K562 (cell line): ENCODE data around the gene SLC9A1. TPM values are rescaled to one million over a fixed set of nuclear protein-coding genes. Genes with fewer than 3 reads are reported as not detected.
A peak's percentile ranks its signal among the peaks of the same experiment; 100 is the strongest.

Source experiments
- CREB1 ChIP-seq, 2 experiments: sonication (generic) in 1 of 2; formaldehyde crosslinking in 1 of 2; IDR thresholded peaks; 2 replicates each; pipeline versions ENCODE4 v1.6.1 to v1.8.0; 2012 to 2022; ENCODE audit warnings: inconsistent platforms in 1 of 2, mild to moderate bottlenecking in 1 of 2, missing genetic modification reagents in 1 of 2, moderate library complexity in 1 of 2
- CREBBP ChIP-seq: IDR thresholded peaks from one replicate; pipeline ENCODE4 v1.6.1; 2012; ENCODE audit warnings: low read depth, mild to moderate bottlenecking, control low read depth, inconsistent platforms, low read length
- ETV1 ChIP-seq: fragments of 450-650 bp; conservative IDR thresholded peaks from 2 replicates; pipeline ENCODE4 v1.6.1; 2016; ENCODE audit warnings: missing genetic modification characterization, control low read depth, low read depth, missing compliant biosample characterization
- HNRNPH1 ChIP-seq: fragments of 200-400 bp; formaldehyde crosslinking; optimal IDR thresholded peaks from 2 replicates; pipeline ENCODE3; 2017; ENCODE audit warnings: low read depth, mild to moderate bottlenecking, low read length, moderate library complexity
- KDM2B ChIP-seq: fragments of 250-450 bp; sonication (Bioruptor Pico); IDR thresholded peaks from 2 replicates; pipeline ENCODE4 v1.8.0; 2021; ENCODE audit warnings: mild to moderate bottlenecking, moderate library complexity
- KHSRP ChIP-seq: fragments of 450-650 bp; IDR thresholded peaks from 2 replicates; pipeline ENCODE4 v1.6.1; 2017
- MECOM ChIP-seq: fragments of 250-450 bp; sonication (Bioruptor Pico); IDR thresholded peaks from 2 replicates; pipeline ENCODE4 v1.8.0; 2022; ENCODE audit warnings: inconsistent platforms
- MYBL2 ChIP-seq, 2 experiments: fragments of 450-650 bp in 1 of 2; sonication (generic) in 1 of 2; formaldehyde crosslinking in 1 of 2; IDR thresholded peaks; 2 replicates each; pipeline versions ENCODE4 v1.6.1 to v1.8.1; 2017 to 2022; ENCODE audit warnings: borderline replicate concordance in 1 of 2, inconsistent platforms in 1 of 2, low read depth in 1 of 2, mild to moderate bottlenecking in 1 of 2, missing genetic modification reagents in 1 of 2, moderate library complexity in 1 of 2
- PRMT5 ChIP-seq: sonication (generic); formaldehyde crosslinking; IDR thresholded peaks from 2 replicates; pipeline ENCODE4 v1.5.0; 2020; ENCODE audit warnings: missing genetic modification reagents
- TBL1XR1 ChIP-seq, 2 experiments: IDR thresholded peaks; 2 replicates each; pipeline ENCODE4 v1.6.1; 2012; ENCODE audit warnings: improper control_type of control experiment in 2 of 2, low read length in 2 of 2, mild to moderate bottlenecking in 1 of 2
- ZBTB1 ChIP-seq: sonication (generic); formaldehyde crosslinking; IDR thresholded peaks from 2 replicates; pipeline ENCODE4 v1.8.1; 2023; ENCODE audit warnings: missing genetic modification reagents, low read depth, mild to moderate bottlenecking, borderline replicate concordance
- ZFP1 ChIP-seq: fragments of 450-650 bp; formaldehyde crosslinking; IDR thresholded peaks from 2 replicates; pipeline ENCODE4 v1.4.0; 2020; ENCODE audit warnings: mild to moderate bottlenecking, mixed read lengths
- ZNF41 ChIP-seq: fragments of 250-450 bp; sonication (Bioruptor Pico); conservative IDR thresholded peaks from 2 replicates; pipeline ENCODE4 v1.4.0; 2020; ENCODE audit warnings: mild to moderate bottlenecking
- ZNF780A ChIP-seq: fragments of 250-450 bp; sonication (Bioruptor Pico); IDR thresholded peaks from 2 replicates; pipeline ENCODE4 v1.5.0; 2021; ENCODE audit warnings: mild to moderate bottlenecking
- polyA plus RNA-seq, 8 experiments: library from polyadenylated mRNA; depleted of rRNA in 4 of 8; stranded (reverse) in 5 of 8; unstranded in 3 of 8; fragments of >200 nt; fragmentation: Nextera tagmentation in 2 of 8; fragmentation: Illumina TruSeq in 1 of 8; extraction: Ambion mirVana in 2 of 8; extraction: Trizol in 1 of 8; gene quantifications; 2 replicates each; pipeline versions ENCODE4 v1.2.1 to v1.2.3, GENCODE V29; 2011 to 2014; ENCODE audit warnings: inconsistent platforms in 1 of 8, missing spikeins in 1 of 8
- total RNA-seq, 7 experiments: library from RNA; depleted of rRNA in 6 of 7; stranded (reverse); fragments of >200 nt in 6 of 7; fragmentation: Illumina TruSeq in 2 of 7; extraction: Trizol in 2 of 7; gene quantifications; 2 replicates each; pipeline versions ENCODE4 v1.2.1 to v1.2.3, GENCODE V29; 2011 to 2021; ENCODE audit warnings: low replicate concordance in 1 of 7
- TF ChIP-seq, protein P1 (sequence below): sonication (generic); formaldehyde crosslinking; IDR thresholded peaks from 2 replicates; pipeline ENCODE4 v1.8.0; 2023; ENCODE audit warnings: mild to moderate bottlenecking, missing genetic modification reagents
- TF ChIP-seq, protein P2 (sequence below): sonication (generic); formaldehyde crosslinking; IDR thresholded peaks from 2 replicates; pipeline ENCODE4 v1.8.1; 2023; ENCODE audit warnings: missing genetic modification reagents, mild to moderate bottlenecking, borderline replicate concordance
- TF ChIP-seq, protein P3 (sequence below): fragments of 250-450 bp; sonication (Bioruptor Pico); IDR thresholded peaks from 2 replicates; pipeline ENCODE4 v1.5.0; 2020; ENCODE audit warnings: mild to moderate bottlenecking
- TF ChIP-seq, protein P4 (sequence below), 2 experiments: fragments of 450-650 bp in 1 of 2; sonication (generic) in 1 of 2; formaldehyde crosslinking; conservative IDR thresholded peaks; 2 replicates each; pipeline versions ENCODE4 v1.4.0 to v1.8.1; 2020 to 2022; ENCODE audit warnings: mild to moderate bottlenecking in 1 of 2, missing genetic modification reagents in 1 of 2

SLC9A1 gene
- total and polyA plus RNA-seq, 9 of the 15 experiments (the other 6 are each of a cell fraction or from before 2014, with no cell fraction given): 0.59 to 14.4 (median 2.0) TPM

DNA sequence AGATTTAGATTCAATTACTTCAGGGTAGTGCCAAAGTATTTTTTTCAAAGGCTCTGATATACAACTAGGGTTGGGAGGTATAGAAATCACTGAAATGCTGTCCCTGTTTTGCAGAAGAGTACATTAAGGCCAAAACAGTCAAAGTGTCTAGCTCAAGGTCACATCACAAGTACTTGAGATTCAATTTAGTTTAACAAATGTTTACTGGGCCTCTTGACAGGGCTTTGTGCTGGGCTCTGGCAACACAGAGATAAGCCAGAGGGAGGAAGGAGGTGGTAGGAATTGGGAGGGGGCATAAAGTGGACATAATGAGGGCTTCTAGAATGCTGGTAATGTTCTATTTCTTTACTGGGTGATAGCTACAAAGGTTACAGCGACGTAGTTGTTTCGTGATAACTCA is 2.3 kb upstream of the SLC9A1 start (continued):
- TF ChIP-seq, protein P1, sequence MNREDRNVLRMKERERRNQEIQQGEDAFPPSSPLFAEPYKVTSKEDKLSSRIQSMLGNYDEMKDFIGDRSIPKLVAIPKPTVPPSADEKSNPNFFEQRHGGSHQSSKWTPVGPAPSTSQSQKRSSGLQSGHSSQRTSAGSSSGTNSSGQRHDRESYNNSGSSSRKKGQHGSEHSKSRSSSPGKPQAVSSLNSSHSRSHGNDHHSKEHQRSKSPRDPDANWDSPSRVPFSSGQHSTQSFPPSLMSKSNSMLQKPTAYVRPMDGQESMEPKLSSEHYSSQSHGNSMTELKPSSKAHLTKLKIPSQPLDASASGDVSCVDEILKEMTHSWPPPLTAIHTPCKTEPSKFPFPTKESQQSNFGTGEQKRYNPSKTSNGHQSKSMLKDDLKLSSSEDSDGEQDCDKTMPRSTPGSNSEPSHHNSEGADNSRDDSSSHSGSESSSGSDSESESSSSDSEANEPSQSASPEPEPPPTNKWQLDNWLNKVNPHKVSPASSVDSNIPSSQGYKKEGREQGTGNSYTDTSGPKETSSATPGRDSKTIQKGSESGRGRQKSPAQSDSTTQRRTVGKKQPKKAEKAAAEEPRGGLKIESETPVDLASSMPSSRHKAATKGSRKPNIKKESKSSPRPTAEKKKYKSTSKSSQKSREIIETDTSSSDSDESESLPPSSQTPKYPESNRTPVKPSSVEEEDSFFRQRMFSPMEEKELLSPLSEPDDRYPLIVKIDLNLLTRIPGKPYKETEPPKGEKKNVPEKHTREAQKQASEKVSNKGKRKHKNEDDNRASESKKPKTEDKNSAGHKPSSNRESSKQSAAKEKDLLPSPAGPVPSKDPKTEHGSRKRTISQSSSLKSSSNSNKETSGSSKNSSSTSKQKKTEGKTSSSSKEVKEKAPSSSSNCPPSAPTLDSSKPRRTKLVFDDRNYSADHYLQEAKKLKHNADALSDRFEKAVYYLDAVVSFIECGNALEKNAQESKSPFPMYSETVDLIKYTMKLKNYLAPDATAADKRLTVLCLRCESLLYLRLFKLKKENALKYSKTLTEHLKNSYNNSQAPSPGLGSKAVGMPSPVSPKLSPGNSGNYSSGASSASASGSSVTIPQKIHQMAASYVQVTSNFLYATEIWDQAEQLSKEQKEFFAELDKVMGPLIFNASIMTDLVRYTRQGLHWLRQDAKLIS (CRISPR knock-in tag): no peak
- TF ChIP-seq, protein P2, sequence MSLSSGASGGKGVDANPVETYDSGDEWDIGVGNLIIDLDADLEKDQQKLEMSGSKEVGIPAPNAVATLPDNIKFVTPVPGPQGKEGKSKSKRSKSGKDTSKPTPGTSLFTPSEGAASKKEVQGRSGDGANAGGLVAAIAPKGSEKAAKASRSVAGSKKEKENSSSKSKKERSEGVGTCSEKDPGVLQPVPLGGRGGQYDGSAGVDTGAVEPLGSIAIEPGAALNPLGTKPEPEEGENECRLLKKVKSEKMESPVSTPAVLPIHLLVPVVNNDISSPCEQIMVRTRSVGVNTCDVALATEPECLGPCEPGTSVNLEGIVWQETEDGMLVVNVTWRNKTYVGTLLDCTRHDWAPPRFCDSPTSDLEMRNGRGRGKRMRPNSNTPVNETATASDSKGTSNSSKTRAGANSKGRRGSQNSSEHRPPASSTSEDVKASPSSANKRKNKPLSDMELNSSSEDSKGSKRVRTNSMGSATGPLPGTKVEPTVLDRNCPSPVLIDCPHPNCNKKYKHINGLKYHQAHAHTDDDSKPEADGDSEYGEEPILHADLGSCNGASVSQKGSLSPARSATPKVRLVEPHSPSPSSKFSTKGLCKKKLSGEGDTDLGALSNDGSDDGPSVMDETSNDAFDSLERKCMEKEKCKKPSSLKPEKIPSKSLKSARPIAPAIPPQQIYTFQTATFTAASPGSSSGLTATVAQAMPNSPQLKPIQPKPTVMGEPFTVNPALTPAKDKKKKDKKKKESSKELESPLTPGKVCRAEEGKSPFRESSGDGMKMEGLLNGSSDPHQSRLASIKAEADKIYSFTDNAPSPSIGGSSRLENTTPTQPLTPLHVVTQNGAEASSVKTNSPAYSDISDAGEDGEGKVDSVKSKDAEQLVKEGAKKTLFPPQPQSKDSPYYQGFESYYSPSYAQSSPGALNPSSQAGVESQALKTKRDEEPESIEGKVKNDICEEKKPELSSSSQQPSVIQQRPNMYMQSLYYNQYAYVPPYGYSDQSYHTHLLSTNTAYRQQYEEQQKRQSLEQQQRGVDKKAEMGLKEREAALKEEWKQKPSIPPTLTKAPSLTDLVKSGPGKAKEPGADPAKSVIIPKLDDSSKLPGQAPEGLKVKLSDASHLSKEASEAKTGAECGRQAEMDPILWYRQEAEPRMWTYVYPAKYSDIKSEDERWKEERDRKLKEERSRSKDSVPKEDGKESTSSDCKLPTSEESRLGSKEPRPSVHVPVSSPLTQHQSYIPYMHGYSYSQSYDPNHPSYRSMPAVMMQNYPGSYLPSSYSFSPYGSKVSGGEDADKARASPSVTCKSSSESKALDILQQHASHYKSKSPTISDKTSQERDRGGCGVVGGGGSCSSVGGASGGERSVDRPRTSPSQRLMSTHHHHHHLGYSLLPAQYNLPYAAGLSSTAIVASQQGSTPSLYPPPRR (CRISPR knock-in tag): no peak
- TF ChIP-seq TBL1XR1 (IDR thresholded peaks at IDR 0.05; ENCODE audit: low read length in 2 of 2) (peak in 1 of 2 experiments; percentile 71; a peak in 3 of 4 replicates), ZNF780A (CRISPR knock-in tag) (no peak), MECOM (CRISPR knock-in tag) (no peak), CREB1 (IDR thresholded peaks at IDR 0.05) (no peak), CREB1 (CRISPR knock-in tag; IDR thresholded peaks at IDR 0.05) (no peak), KHSRP (no peak), ZBTB1 (CRISPR knock-in tag) (no peak), HNRNPH1 (no peak), ZFP1 (CRISPR knock-in tag) (no peak), MYBL2 (IDR thresholded peaks at IDR 0.05; ENCODE audit: low read depth) (no peak), MYBL2 (CRISPR knock-in tag; IDR thresholded peaks at IDR 0.05; ENCODE audit: borderline replicate concordance) (no peak), CREBBP (no peak), ETV1 (0 out of 2 replicates have a peak, but pooled peaks have one; percentile 37), PRMT5 (CRISPR knock-in tag) (no peak), ZNF41 (CRISPR knock-in tag) (no peak), KDM2B (CRISPR knock-in tag) (no peak)
- TF ChIP-seq, protein P3, sequence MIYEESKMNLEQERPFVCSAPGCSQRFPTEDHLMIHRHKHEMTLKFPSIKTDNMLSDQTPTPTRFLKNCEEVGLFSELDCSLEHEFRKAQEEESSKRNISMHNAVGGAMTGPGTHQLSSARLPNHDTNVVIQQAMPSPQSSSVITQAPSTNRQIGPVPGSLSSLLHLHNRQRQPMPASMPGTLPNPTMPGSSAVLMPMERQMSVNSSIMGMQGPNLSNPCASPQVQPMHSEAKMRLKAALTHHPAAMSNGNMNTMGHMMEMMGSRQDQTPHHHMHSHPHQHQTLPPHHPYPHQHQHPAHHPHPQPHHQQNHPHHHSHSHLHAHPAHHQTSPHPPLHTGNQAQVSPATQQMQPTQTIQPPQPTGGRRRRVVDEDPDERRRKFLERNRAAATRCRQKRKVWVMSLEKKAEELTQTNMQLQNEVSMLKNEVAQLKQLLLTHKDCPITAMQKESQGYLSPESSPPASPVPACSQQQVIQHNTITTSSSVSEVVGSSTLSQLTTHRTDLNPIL: no peak
- TF ChIP-seq, protein P4, sequence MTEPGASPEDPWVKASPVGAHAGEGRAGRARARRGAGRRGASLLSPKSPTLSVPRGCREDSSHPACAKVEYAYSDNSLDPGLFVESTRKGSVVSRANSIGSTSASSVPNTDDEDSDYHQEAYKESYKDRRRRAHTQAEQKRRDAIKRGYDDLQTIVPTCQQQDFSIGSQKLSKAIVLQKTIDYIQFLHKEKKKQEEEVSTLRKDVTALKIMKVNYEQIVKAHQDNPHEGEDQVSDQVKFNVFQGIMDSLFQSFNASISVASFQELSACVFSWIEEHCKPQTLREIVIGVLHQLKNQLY (CRISPR knock-in tag; conservative IDR thresholded peaks at IDR 0.05): no peak
